HG02943 (cell line): ENCODE data around the gene APOA4.
"Not testable (repeated sequence)": the region's sequence is repeated elsewhere in the genome, so short reads cannot be mapped to it uniquely, and the experiment has no call there.

Experiments
- ATAC-seq: cut with Tn5 transposase; IDR thresholded peaks from one replicate; pipeline ENCODE4 v1.9.1; 2021; ENCODE audit warnings: mild to moderate bottlenecking, low read depth, moderate library complexity; ENCODE audit not compliant: unreplicated experiment

Gene APOA4

DNA sequence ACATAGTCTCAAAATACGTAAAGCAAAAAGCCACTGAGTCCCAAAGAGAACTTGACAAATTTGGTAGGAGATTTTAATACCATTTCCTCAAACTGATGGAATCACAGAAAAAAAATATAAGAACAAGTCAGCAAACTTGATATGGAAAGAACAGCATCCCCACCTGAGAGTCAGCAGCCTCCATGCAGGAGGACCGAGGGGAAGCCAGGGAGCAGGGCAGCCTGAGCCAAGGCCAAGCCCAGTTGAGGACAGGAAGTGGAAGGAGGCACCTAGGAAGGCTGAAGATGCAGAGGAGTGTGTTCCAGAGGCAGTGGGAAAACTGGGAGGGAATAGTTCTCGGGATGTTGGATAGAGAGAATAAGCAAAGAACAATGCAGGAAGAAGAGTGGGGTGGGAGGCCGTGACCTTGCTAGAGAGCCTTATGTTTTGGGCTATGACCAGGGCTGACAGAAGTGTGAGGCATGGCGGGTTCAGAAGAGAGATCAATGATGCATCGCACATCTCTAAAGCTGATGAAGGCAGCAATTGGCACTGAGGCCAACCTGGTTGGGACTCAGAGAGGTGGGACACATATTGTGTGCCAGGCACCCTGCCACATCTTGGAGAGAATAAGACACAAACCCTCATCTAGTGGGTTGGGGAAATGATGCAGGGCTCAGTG is 15.4 kb downstream of the APOA4 start:
- no peak for ATAC-seq

DNA sequence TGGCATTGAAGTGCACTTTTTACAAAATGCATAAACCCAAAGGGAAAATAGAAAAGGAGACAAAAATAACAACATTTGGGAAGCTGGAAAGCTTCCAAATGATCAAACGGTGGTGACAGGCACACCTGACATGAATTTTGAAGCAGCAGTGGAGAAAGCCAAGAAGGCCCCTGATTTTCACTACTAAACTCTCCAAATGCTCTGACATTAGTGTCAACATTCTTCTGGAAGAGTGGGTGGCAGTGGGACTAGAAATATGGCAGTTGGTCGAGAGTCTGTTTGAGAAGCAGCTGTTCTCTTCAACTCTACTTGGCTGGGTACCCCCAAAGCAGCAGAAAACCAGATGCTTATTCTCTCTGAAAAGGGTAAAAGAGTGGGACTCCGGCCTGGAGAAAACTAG is 19.1 kb downstream of the APOA4 start:
- no peak for ATAC-seq

DNA sequence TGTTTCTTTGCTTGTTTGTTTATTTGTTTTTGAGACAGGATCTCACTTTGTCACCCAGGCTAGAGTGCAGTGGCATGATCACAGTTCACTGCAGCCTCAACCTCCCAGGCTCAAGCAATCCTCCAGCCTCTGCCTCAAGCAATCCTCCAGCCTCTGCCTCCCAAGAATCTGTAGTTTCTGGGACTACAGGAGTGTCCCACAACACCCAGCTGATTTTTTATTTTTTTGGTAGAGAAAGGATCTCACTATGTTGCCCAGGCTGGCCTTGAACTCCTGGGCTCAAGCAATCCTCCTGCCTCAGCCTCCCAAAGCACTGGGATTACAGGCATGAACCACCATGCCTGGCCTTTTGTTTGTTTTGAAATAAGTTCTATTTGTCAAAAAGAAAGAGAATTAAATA is 21.4 kb downstream of the APOA4 start:
- not testable (repeated sequence) for ATAC-seq

- no peak for ATAC-seq
Measured at GRCh38 chr11:116800610-116801009, 22.5 kb downstream of the APOA4 start.

GRCh38 chr11:116798368-116798767 is 24.7 kb downstream of the APOA4 start:
- ATAC-seq, result no peak

DNA sequence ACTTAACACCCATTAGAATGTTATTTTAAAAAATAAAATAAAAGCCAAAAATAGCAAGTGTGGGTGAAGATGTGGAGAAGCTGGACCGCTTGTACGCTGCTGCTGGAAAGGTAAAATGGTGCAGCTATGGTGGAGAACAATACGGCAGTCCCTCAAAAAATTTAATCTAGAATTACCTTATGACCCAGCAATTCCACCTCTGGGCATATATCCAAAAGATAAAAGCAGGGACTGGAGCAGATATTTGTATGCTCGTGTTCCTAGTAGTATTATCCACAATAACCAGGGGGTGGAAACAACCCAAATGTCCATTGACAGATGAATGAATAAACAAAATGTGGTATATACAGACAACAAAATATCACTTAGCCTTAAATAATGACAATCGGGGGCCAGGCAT is 25.3 kb downstream of the APOA4 start:
- ATAC-seq, result no peak

DNA sequence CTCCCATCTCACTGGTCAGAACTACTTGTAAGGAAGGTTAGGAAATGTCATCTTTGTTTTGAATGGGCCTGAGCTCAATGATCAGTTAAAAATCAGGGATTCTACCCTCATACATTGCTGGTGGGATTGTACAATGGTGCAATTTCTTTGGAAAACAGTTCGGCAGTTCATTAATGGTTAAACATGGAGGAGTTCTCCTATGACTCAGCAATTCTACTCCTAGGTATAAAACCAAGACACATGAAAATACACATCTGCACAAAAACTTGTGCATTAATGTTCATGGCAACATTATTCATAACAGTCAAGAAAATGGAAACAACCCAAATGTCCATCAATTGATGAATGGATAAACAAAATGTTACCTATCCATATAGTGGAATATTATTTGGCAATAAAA is 26.6 kb downstream of the APOA4 start:
- no peak for ATAC-seq

GRCh38 chr11:116794851-116795250 is 28.3 kb downstream of the APOA4 start:
- no peak for ATAC-seq

- no peak for ATAC-seq
Measured at GRCh38 chr11:116793772-116794097, 29.4 kb downstream of the APOA4 start.

DNA sequence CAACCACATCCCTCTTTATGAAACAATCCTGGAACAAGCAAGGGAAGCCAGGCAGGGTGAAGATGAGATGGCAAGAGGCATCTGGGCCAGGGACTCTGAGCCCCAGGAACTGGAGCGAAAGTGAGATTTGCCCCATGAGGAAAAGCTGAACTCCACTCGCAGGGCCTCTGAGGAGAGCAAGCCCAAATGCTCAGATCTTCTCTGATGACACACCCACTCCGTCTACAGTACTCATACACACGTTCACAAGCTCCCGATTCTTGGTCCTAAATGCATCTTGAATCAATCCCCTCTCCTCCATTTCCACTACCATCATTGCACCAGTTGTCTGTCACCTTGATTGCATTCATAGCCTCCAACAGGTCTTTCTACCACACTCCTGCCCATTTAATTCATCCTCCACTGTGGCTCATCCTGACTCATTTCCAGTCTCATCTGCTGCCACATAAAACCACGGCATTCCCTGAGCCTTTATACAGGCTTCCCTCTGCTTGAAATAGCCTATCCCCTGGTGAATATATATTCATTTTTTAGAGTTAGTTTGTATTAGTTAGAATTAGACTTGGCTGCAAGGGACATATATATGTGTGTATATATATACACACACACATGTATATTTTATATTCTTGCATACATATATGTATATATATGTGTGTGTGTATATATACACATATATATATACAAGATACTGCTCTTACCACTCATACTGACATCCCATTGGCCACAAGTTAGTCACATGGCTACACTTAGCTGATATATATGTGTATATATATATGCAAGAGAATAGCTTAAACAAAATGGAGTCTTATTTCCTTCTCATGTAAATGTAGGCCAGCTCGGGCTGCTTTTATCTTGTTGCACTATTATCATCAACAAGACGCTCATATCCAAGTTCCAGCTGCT is 30.0 kb downstream of the APOA4 start:
- ATAC-seq, result no peak

GRCh38 chr11:116792144-116792868 is 30.8 kb downstream of the APOA4 start:
- no peak for ATAC-seq

DNA sequence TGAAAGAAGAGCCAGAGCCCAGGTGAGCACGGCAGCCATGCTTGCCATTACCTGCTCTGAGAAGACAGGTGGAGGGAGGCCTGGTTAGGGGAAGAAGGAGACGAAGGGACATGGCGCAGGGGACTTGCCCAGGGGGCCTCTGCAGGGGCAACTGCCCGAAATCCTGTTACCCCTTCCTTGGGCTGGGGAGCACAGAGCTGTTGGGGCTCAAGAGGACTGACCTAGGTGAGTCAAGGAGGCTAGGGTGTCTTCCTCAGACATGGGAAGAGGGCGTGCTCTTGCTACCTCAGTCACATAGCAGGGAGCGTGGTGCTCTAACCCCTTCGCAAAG is 31.3 kb downstream of the APOA4 start, which contains the start of gene APOA5:
Gene APOA5, minus strand, starts transcription at position 67 of the 331 bp plus-strand sequence. Its CDS starts 19 bp downstream, at position 48.
- ATAC-seq, result no peak

DNA sequence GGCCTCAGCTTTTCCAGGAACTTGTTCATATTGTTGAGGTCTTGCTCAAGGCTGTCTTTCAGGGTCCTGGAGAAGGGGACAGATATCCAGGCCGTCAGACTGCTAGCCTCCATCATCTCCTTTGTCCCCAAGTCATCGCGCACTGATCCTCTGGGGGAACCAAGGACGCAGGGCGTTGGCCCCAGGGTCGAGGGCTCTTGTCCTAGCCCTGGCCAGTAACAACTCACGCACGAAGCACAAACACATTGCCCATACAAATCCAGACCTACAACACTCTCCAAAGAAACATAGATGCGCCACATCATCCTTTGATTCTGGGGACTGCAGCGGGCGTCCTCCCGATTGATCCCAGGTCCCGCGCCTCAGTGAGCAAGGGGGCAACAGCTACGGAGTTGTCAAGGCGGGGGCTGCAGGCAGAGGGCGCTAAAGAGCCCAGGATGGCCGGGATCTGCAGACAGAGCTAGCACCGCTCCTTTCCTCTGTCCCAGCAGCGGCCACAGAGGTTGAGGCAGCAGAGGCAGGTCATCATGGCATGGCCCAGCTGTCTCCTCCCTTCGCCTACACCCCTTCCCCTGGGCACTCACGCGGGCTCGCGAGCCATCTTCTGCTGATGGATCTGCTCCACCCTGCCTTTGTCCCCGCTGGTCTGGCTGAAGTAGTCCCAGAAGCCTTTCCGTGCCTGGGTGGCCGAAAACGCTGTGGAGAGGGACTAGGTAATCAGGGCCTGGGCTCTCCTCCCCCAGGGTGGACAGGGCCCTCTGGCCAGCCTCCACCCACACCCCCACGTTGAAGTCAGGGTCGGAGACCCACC is 31.9 kb downstream of the APOA4 start:
- ATAC-seq, result no peak

GRCh38 chr11:116790167-116791001 is 32.7 kb downstream of the APOA4 start:
- no peak for ATAC-seq

DNA sequence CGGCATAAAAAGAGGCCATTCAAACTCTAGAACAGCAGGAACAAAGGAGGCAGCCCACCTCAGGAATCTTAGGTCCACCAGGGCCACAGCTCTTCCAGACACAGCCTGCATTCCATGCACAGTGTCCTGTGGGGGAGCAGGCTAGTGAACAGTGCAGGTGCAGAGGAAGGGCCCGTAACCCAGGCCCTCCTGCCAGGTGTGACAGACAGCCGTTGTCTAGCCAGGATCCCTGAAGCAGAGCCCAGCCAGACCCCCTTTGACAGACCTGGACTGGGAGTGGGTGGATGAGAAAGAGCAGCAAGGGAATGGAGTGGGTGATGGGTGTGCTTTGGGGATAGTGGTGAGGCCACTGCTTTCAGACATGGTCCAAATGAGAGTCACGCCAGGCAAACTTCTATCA is 34.1 kb downstream of the APOA4 start:
- no peak for ATAC-seq

- ATAC-seq, result no peak
Measured at GRCh38 chr11:116788534-116788933, 34.6 kb downstream of the APOA4 start.

DNA sequence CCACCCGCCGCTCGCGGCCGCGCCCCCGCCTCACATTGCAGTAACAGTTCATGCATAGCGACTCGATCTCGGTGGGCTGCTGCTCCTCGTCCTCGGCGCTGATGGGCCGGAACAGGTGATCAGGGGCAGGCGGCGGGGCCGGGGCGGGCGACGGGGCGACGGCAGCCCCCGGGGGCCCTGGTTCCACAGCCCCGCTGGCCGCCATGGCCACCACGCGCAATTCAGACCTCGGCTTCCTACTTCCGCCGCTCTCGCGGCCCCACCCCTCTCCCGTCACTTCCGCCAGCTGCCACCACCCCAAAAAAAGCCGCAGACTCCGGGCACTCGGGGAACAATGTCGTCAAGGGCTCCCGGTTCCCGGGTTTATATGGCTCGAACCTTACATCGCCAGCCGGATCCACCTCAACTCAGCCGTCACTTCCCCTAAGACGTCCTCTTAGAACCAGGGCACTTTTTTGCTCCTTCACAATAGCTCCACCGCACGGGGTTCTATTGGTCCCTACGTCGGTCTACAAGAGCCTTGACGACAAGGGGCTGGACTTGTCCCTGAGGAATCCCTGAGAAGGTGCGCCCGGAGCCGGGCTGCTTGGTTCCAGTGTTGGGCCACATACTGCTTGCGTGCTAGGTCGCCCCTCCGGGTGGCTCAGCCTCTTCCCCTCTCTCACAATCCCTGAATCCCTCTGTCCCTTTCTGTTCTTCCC is 35.2 kb downstream of the APOA4 start, which contains the start of gene ZPR1:
Gene ZPR1, minus strand, starts transcription at position 238 of the 701 bp plus-strand sequence. Its CDS starts 33 bp downstream, at position 205.
- ATAC-seq, result peak; percentile 87

GRCh38 chr11:116787436-116787785 is 35.7 kb downstream of the APOA4 start:
- no peak for ATAC-seq

- ATAC-seq, result no peak
Measured at GRCh38 chr11:116786966-116787365, 36.1 kb downstream of the APOA4 start.
